HL-60 (cell line): ENCODE results near the gene EVI5.

Source experiments
- DNase-seq, 2 experiments: peaks; one replicate each; pipeline ENCODE4 v3.0.0-alpha.2; 2010 to 2020; ENCODE audit warnings: low read depth in 1 of 2, low spot score in 1 of 2
- H3K27ac ChIP-seq: fragments of 250-450 bp; sonication (Bioruptor Pico); replicated peaks from 2 replicates; pipeline ENCODE4 v1.5.1; 2020; ENCODE audit warnings: mild to moderate bottlenecking, moderate library complexity
- H3K27me3 ChIP-seq: fragments of 250-450 bp; sonication (Bioruptor Pico); 2 replicates; pipeline ENCODE4 v1.5.1; 2021; ENCODE audit warnings: mild to moderate bottlenecking, moderate library complexity; ENCODE audit not compliant: insufficient read depth, poor library complexity, severe bottlenecking
- H3K4me3 ChIP-seq: replicated peaks from 2 replicates; pipeline ENCODE4 v1.5.1; 2011; ENCODE audit warnings: mild to moderate bottlenecking, control low read depth, low read length; ENCODE audit not compliant: insufficient read depth
- GABPA ChIP-seq: IDR thresholded peaks from 2 replicates; pipeline ENCODE4 v1.6.1; 2012; ENCODE audit warnings: low read depth
- POLR2AphosphoS5 ChIP-seq: IDR thresholded peaks from 2 replicates; pipeline ENCODE4 v1.6.1; 2012; ENCODE audit warnings: low read depth
- REST ChIP-seq: IDR thresholded peaks from 2 replicates; pipeline ENCODE4 v1.6.1; 2012; ENCODE audit warnings: low read depth; ENCODE audit not compliant: insufficient replicate concordance
- SPI1 ChIP-seq: IDR thresholded peaks from 2 replicates; pipeline ENCODE4 v1.6.1; 2012; ENCODE audit warnings: low read depth, mild to moderate bottlenecking, borderline replicate concordance
- TF ChIP-seq, protein P1 (sequence below): IDR thresholded peaks from one replicate; pipeline ENCODE4 v1.5.1; 2011; ENCODE audit warnings: low read length, control low read depth, inconsistent platforms; ENCODE audit not compliant: insufficient read depth

EVI5 gene

GRCh38 chr1:92505015-92505692 is 279.8 kb downstream of the EVI5 start:
- Histone ChIP-seq H3K27me3 (no peaks in the 10 kb centered on the region), H3K4me3 (no peak overlapping the region), H3K27ac (no peak overlapping the region)
- TF ChIP-seq SPI1 (no peak), GABPA (no peak), POLR2AphosphoS5 (no peak), REST (no peak)
- TF ChIP-seq, protein P1, sequence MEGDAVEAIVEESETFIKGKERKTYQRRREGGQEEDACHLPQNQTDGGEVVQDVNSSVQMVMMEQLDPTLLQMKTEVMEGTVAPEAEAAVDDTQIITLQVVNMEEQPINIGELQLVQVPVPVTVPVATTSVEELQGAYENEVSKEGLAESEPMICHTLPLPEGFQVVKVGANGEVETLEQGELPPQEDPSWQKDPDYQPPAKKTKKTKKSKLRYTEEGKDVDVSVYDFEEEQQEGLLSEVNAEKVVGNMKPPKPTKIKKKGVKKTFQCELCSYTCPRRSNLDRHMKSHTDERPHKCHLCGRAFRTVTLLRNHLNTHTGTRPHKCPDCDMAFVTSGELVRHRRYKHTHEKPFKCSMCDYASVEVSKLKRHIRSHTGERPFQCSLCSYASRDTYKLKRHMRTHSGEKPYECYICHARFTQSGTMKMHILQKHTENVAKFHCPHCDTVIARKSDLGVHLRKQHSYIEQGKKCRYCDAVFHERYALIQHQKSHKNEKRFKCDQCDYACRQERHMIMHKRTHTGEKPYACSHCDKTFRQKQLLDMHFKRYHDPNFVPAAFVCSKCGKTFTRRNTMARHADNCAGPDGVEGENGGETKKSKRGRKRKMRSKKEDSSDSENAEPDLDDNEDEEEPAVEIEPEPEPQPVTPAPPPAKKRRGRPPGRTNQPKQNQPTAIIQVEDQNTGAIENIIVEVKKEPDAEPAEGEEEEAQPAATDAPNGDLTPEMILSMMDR, result no peak
- DNase-seq, result peak in 1 of 2 experiments; percentile 7

DNA sequence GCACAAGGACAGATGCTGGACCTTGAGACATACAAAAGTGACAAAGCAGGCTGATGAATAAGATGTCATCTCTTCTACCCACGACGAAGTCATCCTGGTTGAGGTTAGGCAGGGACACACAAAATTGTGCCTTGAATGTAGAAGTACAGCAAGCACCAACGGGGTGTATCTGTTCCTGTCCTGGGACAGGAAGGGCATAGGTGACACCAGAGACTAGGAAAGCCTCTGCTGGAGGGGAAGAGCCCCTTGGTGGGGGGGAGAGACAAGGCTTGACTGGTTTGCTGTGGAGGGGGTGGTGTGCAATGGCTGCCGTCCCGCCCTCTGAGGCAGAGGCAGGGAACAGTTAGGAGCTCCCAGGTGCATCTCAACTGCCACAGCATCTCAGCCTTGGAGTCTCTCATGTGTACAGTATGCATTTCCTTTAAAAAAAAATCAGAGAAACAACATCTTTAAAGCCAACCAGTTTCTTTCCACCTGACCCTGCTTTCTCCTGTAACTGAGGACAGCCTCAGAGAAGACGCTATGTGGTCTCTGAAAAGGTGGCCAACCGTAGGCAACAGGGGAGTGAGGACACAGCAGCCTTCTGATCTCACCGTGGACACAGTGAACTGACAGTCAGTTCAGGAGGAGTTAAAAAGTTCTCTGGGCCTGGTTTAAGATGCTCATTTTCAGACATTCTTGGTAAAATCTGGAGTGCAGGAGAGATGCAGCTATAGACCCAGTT is 280.5 kb downstream of the EVI5 start:
- no peaks in the 10 kb centered on the region for H3K27me3 ChIP-seq
- H3K4me3 ChIP-seq, result no peak overlapping the region
- H3K27ac ChIP-seq, result no peak overlapping the region
- no peak for TF ChIP-seq SPI1
- TF ChIP-seq, protein P1, result no peak
- no peak for DNase-seq

- H3K27me3 ChIP-seq, result no peaks in the 10 kb centered on the region
- TF ChIP-seq, protein P1, result no peak
- TF ChIP-seq SPI1 (no peak), GABPA (no peak), POLR2AphosphoS5 (no peak), REST (no peak)
- H3K4me3 ChIP-seq, result no peak overlapping the region
- H3K27ac ChIP-seq, result no peak overlapping the region
- DNase-seq, result no peak
Measured at GRCh38 chr1:92503926-92504285, 281.0 kb downstream of the EVI5 start.
